Right forelimb (tissue), 1 donor: Measurements from ENCODE around the gene CAPN5.

Source experiments
- DNase-seq: peaks from one replicate; pipeline ENCODE4 v3.0.0-alpha.2; 2018

Gene CAPN5

GRCh38 chr11:77101043-77101537 is 34.3 kb downstream of the CAPN5 start:
- DNase-seq: no peak

- no peak for DNase-seq
Measured at GRCh38 chr11:77102246-77103210, 35.8 kb downstream of the CAPN5 start, which contains the start of gene OMP. Gene OMP (plus strand): TSS chr11:77102840. CDS start chr11:77102840, 0 bp downstream.

GRCh38 chr11:77103319-77103718 is 36.5 kb downstream of the CAPN5 start:
- no peak for DNase-seq

GRCh38 chr11:77104727-77105126 is 38.0 kb downstream of the CAPN5 start:
- no peak for DNase-seq

GRCh38 chr11:77106321-77106720 is 39.5 kb downstream of the CAPN5 start:
- DNase-seq: no peak

- no peak for DNase-seq
Measured at GRCh38 chr11:77106759-77107158, 40.0 kb downstream of the CAPN5 start.

GRCh38 chr11:77107950-77108349 is 41.2 kb downstream of the CAPN5 start:
- DNase-seq: no peak

- DNase-seq: no peak
Measured at GRCh38 chr11:77108436-77108835, 41.7 kb downstream of the CAPN5 start.

- DNase-seq: no peak
Measured at GRCh38 chr11:77109236-77110019, 42.7 kb downstream of the CAPN5 start.

- no peak for DNase-seq
Measured at GRCh38 chr11:77110836-77111235, 44.1 kb downstream of the CAPN5 start.

GRCh38 chr11:77111277-77111676 is 44.5 kb downstream of the CAPN5 start:
- DNase-seq: no peak

GRCh38 chr11:77111946-77112345 is 45.2 kb downstream of the CAPN5 start:
- no peak for DNase-seq

- no peak for DNase-seq
Measured at GRCh38 chr11:77112641-77113381, 46.0 kb downstream of the CAPN5 start.

- no peak for DNase-seq
Measured at GRCh38 chr11:77113382-77114088, 46.8 kb downstream of the CAPN5 start.

GRCh38 chr11:77114089-77114463 is 47.3 kb downstream of the CAPN5 start:
- DNase-seq: no peak

GRCh38 chr11:77115181-77115611 is 48.4 kb downstream of the CAPN5 start:
- DNase-seq: no peak

GRCh38 chr11:77115956-77116355 is 49.2 kb downstream of the CAPN5 start:
- no peak for DNase-seq

GRCh38 chr11:77117492-77117891 is 50.7 kb downstream of the CAPN5 start:
- DNase-seq: no peak

GRCh38 chr11:77118086-77118485 is 51.3 kb downstream of the CAPN5 start:
- no peak for DNase-seq

- no peak for DNase-seq
Measured at GRCh38 chr11:77118971-77119370, 52.2 kb downstream of the CAPN5 start.

- no peak for DNase-seq
Measured at GRCh38 chr11:77119531-77119936, 52.8 kb downstream of the CAPN5 start.

GRCh38 chr11:77120571-77120970 is 53.8 kb downstream of the CAPN5 start:
- DNase-seq: no peak
